Measurements from ENCODE around the gene IFI30.
"Not testable (repeated sequence)": the region's sequence is repeated elsewhere in the genome, so short reads cannot be mapped to it uniquely, and the experiment has no call there.

The IFI30 gene

GRCh38 chr19:18152442-18152816 lies 21.2 kb upstream of the IFI30 start:
- H3K36me3 ChIP-seq (ENCODE audit: control insufficient read depth in 2 of 2, insufficient read depth in 2 of 2, low read length in 2 of 2), result no peaks in the 10 kb centered on the region
- peak overlapping the region; percentile 88 for H3K4me3 ChIP-seq (ENCODE audit: low read length in 2 of 2)
- peak overlapping the region; percentile 94 for H3K27ac ChIP-seq (ENCODE audit: low read length)
- peaks cover 46% of the 10 kb centered on the region for H3K4me1 ChIP-seq (ENCODE audit: control insufficient read depth, insufficient read depth, low read length)
- no peaks in the 10 kb centered on the region for H3K9me3 ChIP-seq (ENCODE audit: control insufficient read depth in 2 of 2, low read length in 2 of 2)
- no peaks in the 10 kb centered on the region for H3K27me3 ChIP-seq (ENCODE audit: control insufficient read depth in 1 of 2, insufficient read depth in 2 of 2, low read length in 2 of 2)
- peak overlapping the region; percentile 96 to 98 for H3K9ac ChIP-seq (ENCODE audit: low read length in 2 of 2)

GRCh38 chr19:18152817-18153555 lies 20.6 kb upstream of the IFI30 start, which contains the start of gene PIK3R2:
Gene PIK3R2 (plus strand): TSS chr19:18153163. CDS start chr19:18155880, 2,717 bp downstream.
- Histone ChIP-seq H3K27ac (ENCODE audit: low read length) (peak within 1 kb of the TSS; percentile 94), H3K4me1 (ENCODE audit: control insufficient read depth, insufficient read depth, low read length) (peaks cover 52% of the 10 kb centered on the region), H3K27me3 (ENCODE audit: control insufficient read depth in 1 of 2, insufficient read depth in 2 of 2, low read length in 2 of 2) (no peaks in the 10 kb centered on the region), H3K36me3 (ENCODE audit: control insufficient read depth in 2 of 2, insufficient read depth in 2 of 2, low read length in 2 of 2) (no peaks in the 10 kb centered on the region), H3K4me3 (ENCODE audit: low read length in 2 of 2) (peak within 1 kb of the TSS; percentile 88), H3K9ac (ENCODE audit: low read length in 2 of 2) (peak within 1 kb of the TSS; percentile 96 to 98), H3K9me3 (ENCODE audit: control insufficient read depth in 2 of 2, low read length in 2 of 2) (no peaks in the 10 kb centered on the region)

GRCh38 chr19:18153556-18154134 lies 20.0 kb upstream of the IFI30 start:
- H3K9me3 ChIP-seq (ENCODE audit: control insufficient read depth in 2 of 2, low read length in 2 of 2), result no peaks in the 10 kb centered on the region
- peaks cover 53% of the 10 kb centered on the region for H3K4me1 ChIP-seq (ENCODE audit: control insufficient read depth, insufficient read depth, low read length)
- peak overlapping the region; percentile 81 to 88 for H3K4me3 ChIP-seq (ENCODE audit: low read length in 2 of 2)
- peak overlapping the region; percentile 94 for H3K27ac ChIP-seq (ENCODE audit: low read length)
- no peaks in the 10 kb centered on the region for H3K27me3 ChIP-seq (ENCODE audit: control insufficient read depth in 1 of 2, insufficient read depth in 2 of 2, low read length in 2 of 2)
- peak overlapping the region; percentile 88 to 92 for H3K9ac ChIP-seq (ENCODE audit: low read length in 2 of 2)
- H3K36me3 ChIP-seq (ENCODE audit: control insufficient read depth in 2 of 2, insufficient read depth in 2 of 2, low read length in 2 of 2), result no peaks in the 10 kb centered on the region

- Histone ChIP-seq H3K4me3 (ENCODE audit: low read length in 2 of 2) (no peak overlapping the region), H3K36me3 (ENCODE audit: control insufficient read depth in 2 of 2, insufficient read depth in 2 of 2, low read length in 2 of 2) (no peaks in the 10 kb centered on the region), H3K9ac (ENCODE audit: low read length in 2 of 2) (peak overlapping the region; percentile 13 to 24), H3K9me3 (ENCODE audit: control insufficient read depth in 2 of 2, low read length in 2 of 2) (no peaks in the 10 kb centered on the region), H3K4me1 (ENCODE audit: control insufficient read depth, insufficient read depth, low read length) (peaks cover 56% of the 10 kb centered on the region), H3K27me3 (ENCODE audit: control insufficient read depth in 1 of 2, insufficient read depth in 2 of 2, low read length in 2 of 2) (no peaks in the 10 kb centered on the region), H3K27ac (ENCODE audit: low read length) (peak overlapping the region; percentile 87)
Measured at GRCh38 chr19:18155095-18156087, 18.2 kb upstream of the IFI30 start.

GRCh38 chr19:18156268-18156667 lies 17.3 kb upstream of the IFI30 start:
- Histone ChIP-seq H3K4me1 (ENCODE audit: control insufficient read depth, insufficient read depth, low read length) (peaks cover 63% of the 10 kb centered on the region), H3K9me3 (ENCODE audit: control insufficient read depth in 2 of 2, low read length in 2 of 2) (no peaks in the 10 kb centered on the region), H3K4me3 (ENCODE audit: low read length in 2 of 2) (no peak overlapping the region), H3K36me3 (ENCODE audit: control insufficient read depth in 2 of 2, insufficient read depth in 2 of 2, low read length in 2 of 2) (no peaks in the 10 kb centered on the region), H3K27me3 (ENCODE audit: control insufficient read depth in 1 of 2, insufficient read depth in 2 of 2, low read length in 2 of 2) (no peaks in the 10 kb centered on the region), H3K9ac (ENCODE audit: low read length in 2 of 2) (peak overlapping the region; percentile 16 to 64), H3K27ac (ENCODE audit: low read length) (peak overlapping the region; percentile 87)

GRCh38 chr19:18156841-18157464 lies 16.7 kb upstream of the IFI30 start:
- peaks cover 62% of the 10 kb centered on the region for H3K4me1 ChIP-seq (ENCODE audit: control insufficient read depth, insufficient read depth, low read length)
- H3K27me3 ChIP-seq (ENCODE audit: control insufficient read depth in 1 of 2, insufficient read depth in 2 of 2, low read length in 2 of 2), result no peaks in the 10 kb centered on the region
- H3K9ac ChIP-seq (ENCODE audit: low read length in 2 of 2), result peak overlapping the region; percentile 55 to 64
- H3K4me3 ChIP-seq (ENCODE audit: low read length in 2 of 2), result peak overlapping the region in 1 of 2 donors; percentile 35
- peaks cover under 1 to 3% of the 10 kb centered on the region in 2 donors for H3K36me3 ChIP-seq (ENCODE audit: control insufficient read depth in 2 of 2, insufficient read depth in 2 of 2, low read length in 2 of 2)
- no peaks in the 10 kb centered on the region for H3K9me3 ChIP-seq (ENCODE audit: control insufficient read depth in 2 of 2, low read length in 2 of 2)
- peak overlapping the region; percentile 87 for H3K27ac ChIP-seq (ENCODE audit: low read length)

GRCh38 chr19:18157465-18158063 lies 16.0 kb upstream of the IFI30 start:
- Histone ChIP-seq H3K9ac (ENCODE audit: low read length in 2 of 2) (peak overlapping the region; percentile 29 to 55), H3K9me3 (ENCODE audit: control insufficient read depth in 2 of 2, low read length in 2 of 2) (no peaks in the 10 kb centered on the region), H3K27ac (ENCODE audit: low read length) (peak overlapping the region; percentile 87), H3K36me3 (ENCODE audit: control insufficient read depth in 2 of 2, insufficient read depth in 2 of 2, low read length in 2 of 2) (peaks cover 3 to 4% of the 10 kb centered on the region in 2 donors), H3K27me3 (ENCODE audit: control insufficient read depth in 1 of 2, insufficient read depth in 2 of 2, low read length in 2 of 2) (no peaks in the 10 kb centered on the region), H3K4me3 (ENCODE audit: low read length in 2 of 2) (peak overlapping the region; percentile 25 to 29), H3K4me1 (ENCODE audit: control insufficient read depth, insufficient read depth, low read length) (peaks cover 57% of the 10 kb centered on the region)

- H3K27ac ChIP-seq (ENCODE audit: low read length), result no peak overlapping the region
- no peaks in the 10 kb centered on the region for H3K9me3 ChIP-seq (ENCODE audit: control insufficient read depth in 2 of 2, low read length in 2 of 2)
- H3K4me1 ChIP-seq (ENCODE audit: control insufficient read depth, insufficient read depth, low read length), result peaks cover 55% of the 10 kb centered on the region
- H3K27me3 ChIP-seq (ENCODE audit: control insufficient read depth in 1 of 2, insufficient read depth in 2 of 2, low read length in 2 of 2), result no peaks in the 10 kb centered on the region
- peaks cover 12% of the 10 kb centered on the region in 2 donors for H3K36me3 ChIP-seq (ENCODE audit: control insufficient read depth in 2 of 2, insufficient read depth in 2 of 2, low read length in 2 of 2)
- H3K4me3 ChIP-seq (ENCODE audit: low read length in 2 of 2), result no peak overlapping the region
- no peak overlapping the region for H3K9ac ChIP-seq (ENCODE audit: low read length in 2 of 2)
Measured at GRCh38 chr19:18158467-18158866, 15.1 kb upstream of the IFI30 start.

GRCh38 chr19:18159059-18159616 lies 14.5 kb upstream of the IFI30 start:
- H3K9me3 ChIP-seq (ENCODE audit: control insufficient read depth in 2 of 2, low read length in 2 of 2); H3K27me3 ChIP-seq (ENCODE audit: control insufficient read depth in 1 of 2, insufficient read depth in 2 of 2, low read length in 2 of 2); H3K4me3 ChIP-seq (ENCODE audit: low read length in 2 of 2); H3K27ac ChIP-seq (ENCODE audit: low read length); H3K9ac ChIP-seq (ENCODE audit: low read length in 2 of 2): not testable (repeated sequence)
- peaks cover 15% of the 10 kb centered on the region in 2 donors for H3K36me3 ChIP-seq (ENCODE audit: control insufficient read depth in 2 of 2, insufficient read depth in 2 of 2, low read length in 2 of 2)
- H3K4me1 ChIP-seq (ENCODE audit: control insufficient read depth, insufficient read depth, low read length), result peaks cover 52% of the 10 kb centered on the region
